GM12864 (cell line): Measurements from ENCODE around the gene GRM8.
A peak's percentile ranks its signal among the peaks of the same experiment; 100 is the strongest.

ENCODE experiments used
- DNase-seq: peaks from one replicate; pipeline ENCODE4 v3.0.0-alpha.2; 2011; ENCODE audit warnings: low read depth
- H3K4me3 ChIP-seq: 2 replicates; pipeline ENCODE4 v1.5.1; 2011; ENCODE audit warnings: mild to moderate bottlenecking, low read depth, low read length, control low read depth
- CTCF ChIP-seq: IDR thresholded peaks from 2 replicates; pipeline ENCODE4 v1.5.1; 2011; ENCODE audit warnings: low read depth, mild to moderate bottlenecking, moderate library complexity, low read length, control low read depth, inconsistent platforms; ENCODE audit errors: missing control alignments

Gene GRM8

GRCh38 chr7:126698909-126699308, 553.8 kb downstream of the GRM8 start:
- no peak overlapping the region for H3K4me3 ChIP-seq
- TF ChIP-seq CTCF, result no peak
- DNase-seq, result no peak

- no peak for TF ChIP-seq CTCF
- no peak for DNase-seq
- H3K4me3 ChIP-seq, result no peak overlapping the region
Observed at GRCh38 chr7:126698446-126698845, 554.3 kb downstream of the GRM8 start.

- DNase-seq, result peak; percentile 86
- H3K4me3 ChIP-seq, result no peak overlapping the region
- no peak for TF ChIP-seq CTCF
Observed at GRCh38 chr7:126696256-126697038, 556.3 kb downstream of the GRM8 start.

- TF ChIP-seq CTCF, result no peak
- no peak for DNase-seq
- H3K4me3 ChIP-seq, result no peak overlapping the region
Observed at GRCh38 chr7:126690848-126691751, 561.6 kb downstream of the GRM8 start.

GRCh38 chr7:126690104-126690503, 562.6 kb downstream of the GRM8 start:
- no peak for TF ChIP-seq CTCF
- no peak for DNase-seq

GRCh38 chr7:126689037-126689436, 563.7 kb downstream of the GRM8 start:
- no peak for DNase-seq
- TF ChIP-seq CTCF, result no peak
- H3K4me3 ChIP-seq, result no peak overlapping the region

More at GRCh38 chr7:126690104-126690503, 562.6 kb downstream of the GRM8 start:
- no peak overlapping the region for H3K4me3 ChIP-seq
